HepG2 (cell line): ENCODE measurements around the gene ELP1. TPM values are rescaled to one million over a fixed set of nuclear protein-coding genes. Genes with fewer than 3 reads are reported as not detected.

ENCODE experiments used
- CBX1 ChIP-seq: IDR thresholded peaks from one replicate; pipeline ENCODE4 v1.6.1; 2016; ENCODE audit warnings: antibody characterized with exemption, low read depth
- CC2D1A ChIP-seq: sonication (generic); formaldehyde crosslinking; IDR thresholded peaks from 2 replicates; pipeline ENCODE4 v1.8.1; 2023; ENCODE audit warnings: mild to moderate bottlenecking, missing genetic modification reagents
- DNMT3B ChIP-seq: conservative IDR thresholded peaks from 2 replicates; pipeline ENCODE4 v1.6.1; 2016; ENCODE audit warnings: missing biosample characterization, control low read depth
- GATA4 ChIP-seq: sonication (generic); IDR thresholded peaks from 2 replicates; pipeline ENCODE4 v1.6.1; 2016; ENCODE audit warnings: antibody characterized with exemption, low read depth, borderline replicate concordance
- HNF4A ChIP-seq: sonication (generic); formaldehyde crosslinking; IDR thresholded peaks from 2 replicates; pipeline ENCODE4 v1.4.0; 2020; ENCODE audit warnings: missing genetic modification reagents
- IRF1 ChIP-seq: sonication (generic); formaldehyde crosslinking; IDR thresholded peaks from 2 replicates; pipeline ENCODE4 v1.4.0; 2020; ENCODE audit warnings: low read depth, mild to moderate bottlenecking, missing genetic modification reagents
- KLF9 ChIP-seq: IDR thresholded peaks from 2 replicates; pipeline ENCODE4 v1.6.1; 2016; ENCODE audit warnings: low read depth
- NCOR1 ChIP-seq: fragments of 200-600 bp; sonication (generic); IDR thresholded peaks from 2 replicates; pipeline ENCODE4 v1.7.0; 2017; ENCODE audit warnings: antibody characterized with exemption, low read length, borderline replicate concordance
- TMF1 ChIP-seq: sonication (generic); formaldehyde crosslinking; IDR thresholded peaks from 2 replicates; pipeline ENCODE4 v1.8.1; 2022; ENCODE audit warnings: low read depth, missing genetic modification reagents
- ZNF646 ChIP-seq: sonication (generic); formaldehyde crosslinking; IDR thresholded peaks from 2 replicates; pipeline ENCODE4 v1.9.0; 2021; ENCODE audit warnings: mild to moderate bottlenecking, missing genetic modification reagents
- ZNF704 ChIP-seq: sonication (generic); formaldehyde crosslinking; IDR thresholded peaks from 2 replicates; pipeline ENCODE4 v1.8.1; 2023; ENCODE audit warnings: mild to moderate bottlenecking, inconsistent platforms, moderate library complexity, missing genetic modification reagents, borderline replicate concordance
- ZNF780A ChIP-seq: sonication (generic); formaldehyde crosslinking; IDR thresholded peaks from 2 replicates; pipeline ENCODE4 v1.8.0; 2022; ENCODE audit warnings: mild to moderate bottlenecking, missing genetic modification reagents, moderate library complexity
- polyA plus RNA-seq, 8 experiments: library from polyadenylated mRNA; depleted of rRNA in 3 of 8; stranded (reverse) in 7 of 8; unstranded in 1 of 8; fragments of >200 nt; fragmentation: Illumina TruSeq in 4 of 8; extraction: Trizol in 4 of 8; gene quantifications; 2 replicates each; pipeline versions ENCODE4 v1.2.1 to v1.2.3, GENCODE V29; 2011 to 2016; ENCODE audit warnings: low read depth in 4 of 8, missing spikeins in 1 of 8, mixed read lengths in 1 of 8; ENCODE audit not compliant: insufficient read depth in 1 of 8
- total RNA-seq, 5 experiments: library from RNA; depleted of rRNA; stranded (reverse); fragments of >200 nt; fragmentation: Illumina TruSeq; extraction: Trizol; gene quantifications; 2 replicates each; pipeline ENCODE4 v1.2.3, GENCODE V29; 2016; ENCODE audit warnings: low read depth in 1 of 5

ELP1 gene
- total and polyA plus RNA-seq, 2 of the 13 experiments (the other 11 are each of a cell fraction or from before 2014, with no cell fraction given) = 157 to 275 TPM

- TF ChIP-seq ZNF646 (CRISPR knock-in tag) (no peak), ZNF780A (CRISPR knock-in tag) (no peak), GATA4 (peak; percentile 99), ZNF704 (no peak), DNMT3B (peak; percentile 88; the same call in 1 of the 2 replicates), NCOR1 (peak; percentile 95; the same call in 1 of the 2 replicates), IRF1 (CRISPR knock-in tag) (no peak), CBX1 (peak; percentile 54), CC2D1A (no peak), TMF1 (CRISPR knock-in tag) (no peak), HNF4A (CRISPR knock-in tag) (peak; percentile 94), KLF9 (CRISPR knock-in tag) (no peak)
These were observed 48.1 kb downstream of the ELP1 start (continued) for GRCh38 chr9:108885643-108886348.
